Uterus (tissue), 2 donors: ENCODE measurements around the gene CCDC178.

Experiments
- CTCF ChIP-seq, 4 experiments: fragments of 200-600 bp in 2 of 4; fragments of 450-650 bp in 2 of 4; sonication (generic) in 2 of 4; IDR thresholded peaks; one replicate each; pipeline ENCODE4 v1.5.1; 2016 to 2019; ENCODE audit warnings: antibody characterized with exemption in 4 of 4, mild to moderate bottlenecking in 2 of 4, moderate library complexity in 1 of 4
- POLR2A ChIP-seq, 2 donors: fragments of 450-650 bp; IDR thresholded peaks; one replicate each; pipeline ENCODE4 v1.6.1; 2016; ENCODE audit warnings: antibody characterized with exemption in 2 of 2, mild to moderate bottlenecking in 1 of 2, moderate library complexity in 1 of 2

- TF ChIP-seq POLR2A (IDR thresholded peaks at IDR 0.05) (no peak), CTCF (IDR thresholded peaks at IDR 0.05) (no peak)
Measured at GRCh38 chr18:32930695-32931301, 509.7 kb downstream of the CCDC178 start.
